HepG2 (cell line): Measurements from ENCODE around the gene PPP1R13L. TPM values are rescaled to one million over a fixed set of nuclear protein-coding genes. Genes with fewer than 3 reads are reported as not detected.

ENCODE experiments used
- ATAC-seq: fragments of 200-7000 bp; cut with Tn5 transposase; 3 replicates; pipeline ENCODE4 v1.9.1; 2020; ENCODE audit warnings: mild to moderate bottlenecking, moderate library complexity
- BruUV-seq: library from RNA; stranded (reverse); fragments of 400-500 nt; replicated peaks from 2 replicates; lab custom pipeline; 2021; lab: Mats Ljungman, UMichigan
- CTCF ChIA-PET: fragments of 300-600 bp; formaldehyde crosslinking; extraction: SDS; loops from one replicate; lab custom pipeline; 2021; ENCODE audit warnings: low total read pairs, inconsistent platforms, low intra/inter-chr PET ratio; lab: Yijun Ruan, JAX
- POLR2A ChIA-PET: fragments of 350-600 bp; sonication (Branson Sonifier 250); formaldehyde crosslinking; loops from one replicate; lab custom pipeline; 2020; ENCODE audit warnings: antibody characterized with exemption, inconsistent platforms; lab: Yijun Ruan, JAX
- DNase-seq: peaks from one replicate; pipeline ENCODE4 v3.0.0-alpha.2; 2015; ENCODE audit warnings: low spot score
- FAIRE-seq: peaks from 3 replicates; lab custom pipeline; 2011; peaks lifted over from hg19 to GRCh38; lab: Jason Lieb, UNC
- H2AFZ ChIP-seq: one replicate; pipeline ENCODE4 v1.6.1; 2011; ENCODE audit warnings: low read length, inconsistent platforms
- H3K27ac ChIP-seq: fragments of 300-600 bp; 3 replicates; pipeline ENCODE4 v1.8.0; 2011; ENCODE audit warnings: mixed run types, mild to moderate bottlenecking, mixed read lengths, low read length, inconsistent platforms; ENCODE audit not compliant: insufficient read depth; ENCODE audit errors: extremely low read length
- H3K27me3 ChIP-seq, 2 experiments: fragments of 200-600 bp in 1 of 2; 2 replicates in 1 of 2; 3 replicates in 1 of 2; pipeline versions ENCODE4 v1.6.0 to v1.8.0; 2011; ENCODE audit warnings: low read length in 2 of 2, mild to moderate bottlenecking in 2 of 2, moderate library complexity in 2 of 2, inconsistent platforms in 1 of 2; ENCODE audit not compliant: insufficient read depth in 2 of 2, control insufficient read depth in 1 of 2
- H3K36me3 ChIP-seq, 2 experiments: fragments of 200-600 bp in 1 of 2; replicated peaks in 1 of 2; 2 replicates in 1 of 2; 3 replicates in 1 of 2; pipeline versions ENCODE4 v1.5.1 to v1.8.0; 2011; ENCODE audit warnings: low read length in 2 of 2, inconsistent platforms in 1 of 2; ENCODE audit not compliant: insufficient read depth in 2 of 2, control insufficient read depth in 1 of 2
- H3K4me1 ChIP-seq: 2 replicates; pipeline ENCODE4 v1.5.1; 2012; ENCODE audit warnings: low read length, inconsistent platforms; ENCODE audit not compliant: insufficient read depth
- H3K4me2 ChIP-seq: 2 replicates; pipeline ENCODE4 v1.6.0; 2011; ENCODE audit warnings: low read depth, low read length, inconsistent platforms
- H3K4me3 ChIP-seq, 3 experiments: fragments of 200-600 bp in 1 of 3; sonication (generic), shearing (Covaris generic) in 1 of 3; replicated peaks in 1 of 3; 2 replicates each; pipeline ENCODE4 v1.5.1; 2011 to 2016; ENCODE audit warnings: low read length in 3 of 3, inconsistent platforms in 2 of 3, low read depth in 2 of 3, mild to moderate bottlenecking in 2 of 3, control low read depth in 1 of 3, mixed read lengths in 1 of 3; ENCODE audit not compliant: insufficient read depth in 1 of 3
- H3K79me2 ChIP-seq: one replicate; pipeline ENCODE4 v1.6.1; 2011; ENCODE audit warnings: low read length, inconsistent platforms; ENCODE audit not compliant: insufficient read depth
- H3K9ac ChIP-seq: 2 replicates; pipeline ENCODE4 v1.6.0; 2011; ENCODE audit warnings: mild to moderate bottlenecking, low read depth, low read length, inconsistent platforms; ENCODE audit not compliant: insufficient read depth
- H3K9me3 ChIP-seq: 2 replicates; pipeline ENCODE4 v1.5.1; 2012; ENCODE audit warnings: mild to moderate bottlenecking, low read length
- H4K20me1 ChIP-seq: 2 replicates; pipeline ENCODE4 v1.6.0; 2011; ENCODE audit warnings: inconsistent platforms, mild to moderate bottlenecking, low read length, moderate library complexity; ENCODE audit not compliant: insufficient read depth
- CC2D1A ChIP-seq: sonication (generic); formaldehyde crosslinking; IDR thresholded peaks from 2 replicates; pipeline ENCODE4 v1.8.1; 2023; ENCODE audit warnings: mild to moderate bottlenecking, missing genetic modification reagents
- ETV5 ChIP-seq: IDR thresholded peaks from 2 replicates; pipeline ENCODE4 v1.6.1; 2018; ENCODE audit warnings: missing biosample characterization, missing genetic modification reagents, inconsistent platforms, borderline replicate concordance
- MED8 ChIP-seq: sonication (generic); formaldehyde crosslinking; IDR thresholded peaks from 2 replicates; pipeline ENCODE4 v1.8.1; 2023; ENCODE audit warnings: mild to moderate bottlenecking, missing genetic modification reagents; ENCODE audit not compliant: insufficient replicate concordance
- PITX1 ChIP-seq: sonication (generic); formaldehyde crosslinking; IDR thresholded peaks from 2 replicates; pipeline ENCODE4 v1.5.1; 2020; ENCODE audit warnings: mild to moderate bottlenecking, missing genetic modification reagents
- PRMT3 ChIP-seq: sonication (generic); formaldehyde crosslinking; IDR thresholded peaks from 2 replicates; pipeline ENCODE4 v1.8.1; 2022; ENCODE audit warnings: low read depth, mild to moderate bottlenecking, moderate library complexity, missing genetic modification reagents, borderline replicate concordance
- RBAK ChIP-seq: sonication (generic); formaldehyde crosslinking; IDR thresholded peaks from 2 replicates; pipeline ENCODE4 v1.5.1; 2020; ENCODE audit warnings: mild to moderate bottlenecking, missing genetic modification reagents
- ZMYM4 ChIP-seq: sonication (generic); formaldehyde crosslinking; IDR thresholded peaks from 2 replicates; pipeline ENCODE4 v1.8.1; 2023; ENCODE audit warnings: mild to moderate bottlenecking, missing genetic modification reagents
- ZNF224 ChIP-seq: sonication (generic); formaldehyde crosslinking; IDR thresholded peaks from 2 replicates; pipeline ENCODE4 v1.5.0; 2020; ENCODE audit warnings: mild to moderate bottlenecking, missing genetic modification reagents
- ZNF468 ChIP-seq: sonication (generic); formaldehyde crosslinking; IDR thresholded peaks from 2 replicates; pipeline ENCODE4 v1.8.0; 2022; ENCODE audit warnings: mild to moderate bottlenecking, moderate library complexity, missing genetic modification reagents
- ZSCAN31 ChIP-seq: sonication (generic); formaldehyde crosslinking; IDR thresholded peaks from 2 replicates; pipeline ENCODE4 v1.5.0; 2020; ENCODE audit warnings: low read depth, mild to moderate bottlenecking, missing genetic modification reagents
- WGBS: methylation state at CpG from one replicate; pipeline ENCODE4 v1.1.6; 2017; ENCODE audit warnings: low lambda C conversion rate; 5-methylcytosine and 5-hydroxymethylcytosine counted together
- in situ Hi-C: cut with HindIII; loops from 2 replicates; pipeline ENCODE4 v1.10.0; 2017; ENCODE audit warnings: low pct_unique_long_range_greater_than_20kb; ENCODE audit not compliant: extremely low pct_ligation_motif_present
- intact Hi-C: fragments of 100-400 bp; cut with micrococcal nuclease; formaldehyde crosslinking; loops from one replicate; pipeline ENCODE4 v1.10.0; 2022; ENCODE audit not compliant: unreplicated experiment
- polyA plus RNA-seq, 8 experiments: library from polyadenylated mRNA; depleted of rRNA in 3 of 8; stranded (reverse) in 7 of 8; unstranded in 1 of 8; fragments of >200 nt; fragmentation: Illumina TruSeq in 4 of 8; extraction: Trizol in 4 of 8; gene quantifications; 2 replicates each; pipeline versions ENCODE4 v1.2.1 to v1.2.3, GENCODE V29; 2011 to 2016; ENCODE audit warnings: low read depth in 4 of 8, missing spikeins in 1 of 8, mixed read lengths in 1 of 8; ENCODE audit not compliant: insufficient read depth in 1 of 8
- total RNA-seq, 5 experiments: library from RNA; depleted of rRNA; stranded (reverse); fragments of >200 nt; fragmentation: Illumina TruSeq; extraction: Trizol; gene quantifications; 2 replicates each; pipeline ENCODE4 v1.2.3, GENCODE V29; 2016; ENCODE audit warnings: low read depth in 1 of 5
- TF ChIP-seq, protein P1 (sequence below): sonication (generic); formaldehyde crosslinking; conservative IDR thresholded peaks from 2 replicates; pipeline ENCODE4 v1.8.1; 2023; ENCODE audit warnings: missing genetic modification reagents

Gene PPP1R13L
- total and polyA plus RNA-seq, 2 of the 13 experiments (the other 11 are each of a cell fraction or from before 2014, with no cell fraction given): 1.3 to 6.6 TPM

DNA sequence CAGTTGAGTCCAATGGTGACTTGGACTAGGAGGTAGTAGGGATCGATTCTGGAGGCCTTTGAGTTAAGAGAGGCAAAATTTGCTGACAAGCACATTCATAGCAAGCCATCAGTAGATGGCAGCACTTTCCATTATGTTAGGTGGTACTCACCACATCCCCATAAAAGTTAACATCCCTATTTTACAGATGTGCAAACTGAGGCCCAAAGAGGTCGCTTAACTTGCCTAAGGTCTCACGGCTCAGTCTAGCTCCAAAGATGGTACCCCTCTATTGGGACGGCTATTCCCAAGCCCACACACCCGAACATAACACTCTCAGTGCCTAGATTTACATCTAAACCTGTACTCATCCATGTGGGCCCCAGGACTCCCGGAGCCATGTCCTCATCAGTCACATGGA lies 41.4 kb upstream of the PPP1R13L start (continued):
- TF ChIP-seq ZNF468: no peak
- TF ChIP-seq CC2D1A: no peak
- TF ChIP-seq RBAK (CRISPR knock-in tag): no peak
- TF ChIP-seq PRMT3 (CRISPR knock-in tag): no peak
- TF ChIP-seq ZNF224: no peak
- TF ChIP-seq PITX1 (CRISPR knock-in tag): no peak
- no peak for TF ChIP-seq ZSCAN31 (CRISPR knock-in tag)
- no peak for TF ChIP-seq ETV5 (CRISPR knock-in tag)
- TF ChIP-seq ZMYM4 (CRISPR knock-in tag): no peak

DNA sequence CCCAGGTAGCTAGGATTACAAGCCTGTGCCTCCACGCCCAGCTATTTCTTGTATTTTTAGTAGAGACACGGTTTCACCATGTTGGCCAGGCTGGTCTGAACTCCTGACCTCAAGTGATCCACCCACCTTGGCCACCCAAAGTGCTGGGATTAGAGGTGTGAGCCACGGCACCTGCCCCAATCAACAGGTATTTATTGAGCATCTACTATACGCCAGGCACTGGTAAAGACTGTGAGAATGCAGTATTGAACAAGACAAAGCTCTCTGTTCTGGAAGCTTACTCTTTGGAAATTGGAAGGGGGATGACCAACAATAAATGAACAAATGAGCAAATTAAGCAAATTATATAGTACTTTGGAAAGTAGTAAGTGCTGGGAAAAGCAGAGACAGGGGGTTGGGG lies 40.3 kb upstream of the PPP1R13L start:
- Histone ChIP-seq H3K27ac (peak overlapping the region; percentile 89), H3K9me3 (no peaks in the 10 kb centered on the region), H3K4me3 (peak overlapping the region in 1 of 3 experiments; percentile 72; a peak in 2 of 6 replicates), H3K4me2 (peak overlapping the region; percentile 100), H3K79me2 (no peaks in the 10 kb centered on the region), H2AFZ (no peak overlapping the region), H4K20me1 (no peaks in the 10 kb centered on the region), H3K9ac (peak overlapping the region; percentile 90), H3K27me3 (no peaks in the 10 kb centered on the region), H3K36me3 (no peaks in the 10 kb centered on the region), H3K4me1 (peaks cover 82% of the 10 kb centered on the region)
- FAIRE-seq (no peak), DNase-seq (no peak), ATAC-seq (no peak)
- intact Hi-C loops: no loop called here
- CTCF ChIA-PET: interaction anchor here (1.0 to 3.1 kb wide), 2 partner anchors 21 to 33 kb away, joined by 4 to 9 read pairs; no protein-coding TSS in a partner anchor
- TF ChIP-seq MED8 (CRISPR knock-in tag): no peak
- TF ChIP-seq, protein P1, sequence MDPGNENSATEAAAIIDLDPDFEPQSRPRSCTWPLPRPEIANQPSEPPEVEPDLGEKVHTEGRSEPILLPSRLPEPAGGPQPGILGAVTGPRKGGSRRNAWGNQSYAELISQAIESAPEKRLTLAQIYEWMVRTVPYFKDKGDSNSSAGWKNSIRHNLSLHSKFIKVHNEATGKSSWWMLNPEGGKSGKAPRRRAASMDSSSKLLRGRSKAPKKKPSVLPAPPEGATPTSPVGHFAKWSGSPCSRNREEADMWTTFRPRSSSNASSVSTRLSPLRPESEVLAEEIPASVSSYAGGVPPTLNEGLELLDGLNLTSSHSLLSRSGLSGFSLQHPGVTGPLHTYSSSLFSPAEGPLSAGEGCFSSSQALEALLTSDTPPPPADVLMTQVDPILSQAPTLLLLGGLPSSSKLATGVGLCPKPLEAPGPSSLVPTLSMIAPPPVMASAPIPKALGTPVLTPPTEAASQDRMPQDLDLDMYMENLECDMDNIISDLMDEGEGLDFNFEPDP: 0 out of 2 replicates have a peak, but pooled peaks have one; percentile 32
- no TSS peak for BruUV-seq
- POLR2A ChIA-PET: interaction anchor here (0.5 to 1.7 kb wide), 2 partner anchors 10 to 18 kb away, joined by 3 to 5 read pairs; no protein-coding TSS in a partner anchor
- 43% methylated on average over 4 of the region's 4 CpGs for WGBS
- in situ Hi-C loops: no loop called here
